Neuronal stem cell (in vitro differentiated cells): ENCODE results near the gene LTBP4.

Experiments
- DNase-seq: peaks from one replicate; pipeline ENCODE4 v3.0.0-alpha.2; 2013; ENCODE audit warnings: low spot score
- H2AFZ ChIP-seq: one replicate; pipeline ENCODE4 v1.6.1; 2013; ENCODE audit warnings: mild to moderate bottlenecking, low read length, inconsistent platforms
- H2AK5ac ChIP-seq: 2 replicates; pipeline ENCODE4 v1.6.1; 2013; ENCODE audit warnings: low read depth, mild to moderate bottlenecking, inconsistent platforms, low read length, moderate library complexity, mixed read lengths
- H2BK120ac ChIP-seq: 2 replicates; pipeline ENCODE4 v1.6.1; 2013; ENCODE audit warnings: low read depth, mild to moderate bottlenecking, inconsistent platforms, low read length, moderate library complexity, mixed read lengths
- H2BK12ac ChIP-seq: one replicate; pipeline ENCODE4 v1.6.1; 2013; ENCODE audit warnings: low read length, inconsistent platforms
- H2BK15ac ChIP-seq: 2 replicates; pipeline ENCODE4 v1.6.1; 2013; ENCODE audit warnings: mild to moderate bottlenecking, low read length, inconsistent platforms, mixed read lengths
- H2BK5ac ChIP-seq: one replicate; pipeline ENCODE4 v1.6.1; 2013; ENCODE audit warnings: inconsistent platforms, mild to moderate bottlenecking, low read length, moderate library complexity
- H3K14ac ChIP-seq: one replicate; pipeline ENCODE4 v1.6.1; 2013; ENCODE audit warnings: low read length, inconsistent platforms
- H3K18ac ChIP-seq: 2 replicates; pipeline ENCODE4 v1.6.1; 2013; ENCODE audit warnings: low read length, inconsistent platforms
- H3K23ac ChIP-seq: 2 replicates; pipeline ENCODE4 v1.6.1; 2013; ENCODE audit warnings: low read depth, mild to moderate bottlenecking, mixed read lengths, low read length, inconsistent platforms; ENCODE audit not compliant: poor library complexity
- H3K27ac ChIP-seq: replicated peaks from 3 replicates; pipeline ENCODE4 v1.5.1; 2013; ENCODE audit warnings: low read length, inconsistent platforms
- H3K27me3 ChIP-seq, 3 experiments: 2 replicates each; pipeline ENCODE4 v1.6.1; 2013; ENCODE audit warnings: low read length in 3 of 3, mild to moderate bottlenecking in 2 of 3, inconsistent platforms in 1 of 3, low read depth in 1 of 3, mixed read lengths in 1 of 3, moderate library complexity in 1 of 3; ENCODE audit not compliant: control insufficient read depth in 3 of 3, insufficient read depth in 3 of 3
- H3K36me3 ChIP-seq, 2 donors: replicated peaks in 1 of 2; 2 replicates each; pipeline ENCODE4 v1.6.1; 2013; ENCODE audit warnings: low read length in 2 of 2; ENCODE audit not compliant: control insufficient read depth in 2 of 2, insufficient read depth in 2 of 2
- H3K4ac ChIP-seq: 2 replicates; pipeline ENCODE4 v1.6.1; 2013; ENCODE audit warnings: inconsistent platforms, mild to moderate bottlenecking, low read length, moderate library complexity
- H3K4me1 ChIP-seq, 2 donors: 1 replicate in 1 of 2; 2 replicates in 1 of 2; pipeline ENCODE4 v1.6.1; 2013; ENCODE audit warnings: low read length in 2 of 2, low read depth in 1 of 2; ENCODE audit not compliant: control insufficient read depth in 2 of 2, insufficient read depth in 1 of 2
- H3K4me2 ChIP-seq: one replicate; pipeline ENCODE4 v1.6.1; 2013; ENCODE audit warnings: mild to moderate bottlenecking, low read length, inconsistent platforms; ENCODE audit not compliant: insufficient read depth, poor library complexity, severe bottlenecking
- H3K4me3 ChIP-seq, 2 donors: 2 replicates each; pipeline ENCODE4 v1.5.1; 2013; ENCODE audit warnings: low read length in 2 of 2, mild to moderate bottlenecking in 2 of 2, inconsistent platforms in 1 of 2, moderate library complexity in 1 of 2
- H3K79me1 ChIP-seq: one replicate; pipeline ENCODE4 v1.6.1; 2013; ENCODE audit warnings: low read depth, mild to moderate bottlenecking, inconsistent platforms, low read length, moderate library complexity
- H3K9ac ChIP-seq: one replicate; pipeline ENCODE4 v1.6.1; 2013; ENCODE audit warnings: mild to moderate bottlenecking, low read depth, low read length, inconsistent platforms; ENCODE audit not compliant: poor library complexity
- H3K9me3 ChIP-seq, 2 donors: replicated peaks in 1 of 2; 2 replicates each; pipeline versions ENCODE3 to v1.6.1; 2013; ENCODE audit warnings: low read length in 2 of 2, mild to moderate bottlenecking in 2 of 2, inconsistent platforms in 1 of 2, low read depth in 1 of 2, mixed read lengths in 1 of 2, moderate library complexity in 1 of 2; ENCODE audit not compliant: control insufficient read depth in 2 of 2, insufficient read depth in 1 of 2
- H4K8ac ChIP-seq: one replicate; pipeline ENCODE4 v1.6.1; 2013; ENCODE audit warnings: low read depth, mild to moderate bottlenecking, inconsistent platforms, low read length, moderate library complexity
- H4K91ac ChIP-seq: one replicate; pipeline ENCODE4 v1.6.1; 2013; ENCODE audit warnings: low read length, low read depth, mild to moderate bottlenecking, inconsistent platforms; ENCODE audit not compliant: poor library complexity
- WGBS, 2 donors: extraction: QIAGEN DNeasy Blood & Tissue Kit; methylation state at CpG; one replicate each; pipeline ENCODE4 v1.1.7; 2013; ENCODE audit warnings: missing lambda C conversion rate in 2 of 2, mixed read lengths in 1 of 2; ENCODE audit not compliant: insufficient read length in 2 of 2, insufficient replicate concordance in 1 of 2; ENCODE audit errors: extremely low coverage in 2 of 2; 5-methylcytosine and 5-hydroxymethylcytosine counted together

Gene LTBP4

DNA sequence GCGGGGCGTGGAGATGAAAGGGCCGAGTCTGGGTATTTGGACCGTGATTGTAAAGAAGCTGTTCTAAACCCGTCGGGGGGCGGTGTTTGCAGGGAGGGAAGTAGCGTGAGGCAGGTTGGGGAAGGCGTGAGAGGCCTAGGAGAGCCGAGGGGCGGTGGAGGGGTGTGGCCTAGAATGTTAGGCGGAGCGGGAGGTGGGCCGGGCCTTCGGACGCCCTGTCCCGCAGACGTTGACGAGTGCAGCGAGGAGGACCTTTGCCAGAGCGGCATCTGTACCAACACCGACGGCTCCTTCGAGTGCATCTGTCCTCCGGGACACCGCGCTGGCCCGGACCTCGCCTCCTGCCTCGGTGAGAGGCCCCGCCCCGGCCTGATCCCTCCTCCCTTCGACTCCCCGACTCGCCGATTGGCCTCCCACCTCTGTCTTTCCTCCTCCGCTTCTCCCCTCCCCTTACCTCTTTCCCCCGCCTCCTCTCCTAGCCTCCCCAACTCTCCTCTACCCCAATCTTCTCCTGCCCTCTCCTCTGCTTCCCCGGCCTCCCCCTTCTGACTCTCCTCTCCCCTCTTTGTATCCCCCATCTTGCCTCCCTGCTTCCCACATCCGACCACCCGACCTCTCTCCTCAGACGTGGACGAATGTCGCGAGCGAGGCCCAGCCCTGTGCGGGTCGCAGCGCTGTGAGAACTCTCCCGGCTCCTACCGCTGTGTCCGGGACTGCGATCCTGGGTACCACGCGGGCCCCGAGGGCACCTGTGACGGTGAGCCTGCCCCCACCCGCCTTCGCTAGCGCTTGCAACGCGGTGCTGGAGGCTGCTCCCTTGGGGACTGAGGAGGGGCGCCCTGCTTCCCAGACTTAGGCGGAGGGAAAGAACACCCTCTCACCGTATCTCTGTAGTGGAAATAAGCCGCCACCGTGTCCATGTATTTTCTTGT is 12.8 kb downstream of the LTBP4 start:
- Histone ChIP-seq H3K4me3 (peak overlapping the region in 1 of 2 donors; percentile 88), H2AK5ac (peak overlapping the region; percentile 100), H3K27me3 (peaks cover 0 to 45% (median 0%) of the 10 kb centered on the region in 3 experiments), H4K8ac (no peak overlapping the region), H2AFZ (no peak overlapping the region), H2BK15ac (peak overlapping the region; percentile 79), H3K9me3 (no peaks in the 10 kb centered on the region), H4K91ac (no peak overlapping the region), H3K4ac (peak overlapping the region; percentile 99), H3K4me2 (peak overlapping the region; percentile 92), H3K79me1 (peaks cover 4% of the 10 kb centered on the region), H3K36me3 (peaks cover 0 to 97% of the 10 kb centered on the region in 2 donors), H3K18ac (peak overlapping the region; percentile 96), H2BK120ac (peak overlapping the region; percentile 29), H3K27ac (peak overlapping the region; percentile 87), H3K23ac (peak overlapping the region; percentile 98), H3K14ac (peak overlapping the region; percentile 99), H3K9ac (peak overlapping the region; percentile 92), H3K4me1 (peaks cover 0 to 14% of the 10 kb centered on the region in 2 donors), H2BK12ac (peak overlapping the region; percentile 95), H2BK5ac (peak overlapping the region; percentile 35)
- no CpG with 5 or more reads among the region's 67 CpGs for WGBS, 2 donors
- DNase-seq, result no peak

DNA sequence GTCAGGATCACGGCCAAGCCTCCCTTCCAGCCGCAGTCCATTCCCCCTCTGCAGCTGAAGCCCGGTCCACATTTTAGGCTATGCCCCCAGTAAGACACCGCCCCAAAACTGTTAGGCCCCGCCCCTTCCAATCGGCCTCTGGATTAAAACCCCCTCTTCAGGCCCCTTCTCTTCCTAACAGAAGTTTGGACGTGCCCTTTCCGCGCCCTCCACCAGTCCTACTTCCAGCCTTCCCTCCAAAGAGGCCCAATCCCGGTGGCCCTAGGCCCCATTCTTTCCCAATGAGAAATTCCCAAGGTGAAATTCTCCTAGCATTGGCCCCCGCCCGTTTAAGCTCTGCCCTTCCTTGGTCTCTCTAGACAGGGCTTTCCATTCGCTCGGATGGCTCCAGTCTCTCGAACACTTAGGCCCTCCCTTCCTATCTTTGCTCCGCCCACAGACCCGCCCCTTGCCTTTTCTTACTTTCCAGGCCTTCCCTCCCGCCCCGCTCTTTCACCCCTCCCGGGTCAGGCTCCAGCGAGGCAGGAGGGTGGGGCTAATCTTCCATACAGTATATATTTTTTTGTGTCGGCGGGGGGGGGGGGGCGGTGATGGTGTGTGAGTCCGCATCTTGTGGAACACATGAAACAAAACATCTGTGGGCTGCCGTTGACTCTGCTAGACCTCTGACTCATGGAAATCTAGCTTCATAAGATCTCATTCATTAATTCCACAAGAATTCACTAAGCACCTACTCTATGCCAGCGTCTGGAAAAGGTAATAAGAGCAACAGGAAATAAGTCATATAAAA is 13.6 kb downstream of the LTBP4 start:
- WGBS, 2 donors, result no CpG with 5 or more reads among the region's 27 CpGs
- no peak overlapping the region for H2AFZ ChIP-seq
- no peak overlapping the region for H4K8ac ChIP-seq
- peaks cover 0 to 37% (median 0%) of the 10 kb centered on the region in 3 experiments for H3K27me3 ChIP-seq
- peaks cover 0 to 12% of the 10 kb centered on the region in 2 donors for H3K4me1 ChIP-seq
- peaks cover 4% of the 10 kb centered on the region for H3K79me1 ChIP-seq
- H3K23ac ChIP-seq, result no peak overlapping the region
- no peaks in the 10 kb centered on the region for H3K9me3 ChIP-seq
- peak overlapping the region; percentile 96 for H3K18ac ChIP-seq
- H4K91ac ChIP-seq, result no peak overlapping the region
- H3K9ac ChIP-seq, result peak overlapping the region; percentile 92
- H2AK5ac ChIP-seq, result peak overlapping the region; percentile 100
- no peak overlapping the region for H2BK12ac ChIP-seq
- no peak overlapping the region for H3K4ac ChIP-seq
- no peak overlapping the region for H2BK15ac ChIP-seq
- peak overlapping the region; percentile 35 for H2BK5ac ChIP-seq
- H2BK120ac ChIP-seq, result peak overlapping the region; percentile 29
- H3K4me2 ChIP-seq, result peak overlapping the region; percentile 92
- peaks cover 4 to 97% of the 10 kb centered on the region in 2 donors for H3K36me3 ChIP-seq
- H3K14ac ChIP-seq, result peak overlapping the region; percentile 99
- peak; percentile 86 for DNase-seq
- peak overlapping the region in 1 of 2 donors; percentile 88 for H3K4me3 ChIP-seq
- peak overlapping the region; percentile 87 for H3K27ac ChIP-seq

DNA sequence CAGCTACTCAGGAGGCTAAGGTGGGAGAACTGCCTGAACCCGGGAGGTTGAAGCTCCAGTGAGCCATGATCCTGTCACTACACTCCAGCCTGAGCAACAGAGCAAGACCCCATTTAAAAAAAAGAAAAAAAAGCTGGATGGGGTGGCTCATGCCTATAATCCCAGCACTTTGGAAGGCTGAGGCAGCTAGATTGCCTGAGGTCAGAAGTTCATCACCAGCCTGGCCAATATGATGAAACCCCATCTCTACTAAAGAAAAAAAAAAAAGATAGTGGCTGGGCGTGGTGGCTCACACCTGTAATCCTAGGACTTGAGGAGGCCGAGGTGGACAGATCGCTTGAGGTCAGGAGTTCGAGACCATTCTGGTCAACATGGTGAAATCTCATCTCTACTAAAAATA is 15.0 kb downstream of the LTBP4 start:
- H3K23ac ChIP-seq, result no peak overlapping the region

More for the DNA sequence above, 15.0 kb downstream of the LTBP4 start:
- Histone ChIP-seq H2AK5ac (no peak overlapping the region), H3K36me3 (peaks cover 5 to 97% of the 10 kb centered on the region in 2 donors), H3K27ac (no peak overlapping the region), H3K14ac (no peak overlapping the region), H3K18ac (no peak overlapping the region), H3K4me1 (peaks cover 0 to 3% of the 10 kb centered on the region in 2 donors), H2BK5ac (no peak overlapping the region), H2AFZ (no peak overlapping the region), H3K9me3 (no peaks in the 10 kb centered on the region), H3K4me2 (no peak overlapping the region), H2BK15ac (no peak overlapping the region), H2BK120ac (no peak overlapping the region), H3K27me3 (peaks cover 0 to 25% (median 0%) of the 10 kb centered on the region in 3 experiments), H3K4ac (no peak overlapping the region), H4K91ac (no peak overlapping the region), H3K79me1 (peaks cover 4% of the 10 kb centered on the region), H4K8ac (no peak overlapping the region), H2BK12ac (no peak overlapping the region), H3K4me3 (no peak overlapping the region), H3K9ac (no peak overlapping the region)
- no peak for DNase-seq
- WGBS, 2 donors, result no CpG with 5 or more reads among the region's 5 CpGs
